ENCODE data around the gene MICU1. TPM values are rescaled to one million over a fixed set of nuclear protein-coding genes. Genes with fewer than 3 reads are reported as not detected.

Gene MICU1
- polyA plus RNA-seq, 1 donor (not counting 4 experiments of a cell fraction or from before 2014, with no cell fraction given): 19.4 TPM

DNA sequence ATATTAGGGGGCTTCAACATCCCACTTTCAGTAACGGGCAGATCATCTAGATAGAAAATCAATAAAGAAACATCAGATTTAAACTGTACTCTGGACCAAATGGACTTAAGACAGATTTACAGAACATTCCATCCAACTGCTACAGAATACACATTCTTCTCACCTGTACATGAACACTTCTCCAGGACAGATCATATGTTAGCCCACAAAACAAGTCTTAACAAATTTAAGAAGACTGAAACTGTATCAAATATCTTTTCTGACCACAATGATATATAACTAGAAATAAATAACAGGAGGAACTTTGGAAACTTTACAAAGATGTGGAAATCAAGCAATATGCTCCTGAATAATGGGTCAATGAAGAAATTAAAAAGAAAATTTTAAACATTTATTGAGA lies 86.7 kb downstream of the MICU1 start:
- Histone ChIP-seq H3K27me3 (ENCODE audit: control insufficient read depth, extremely low read depth, insufficient read depth, low read length) (no peaks in the 10 kb centered on the region), H3K9me1 (ENCODE audit: control insufficient read depth, extremely low read depth, insufficient read depth, low read length) (no peaks in the 10 kb centered on the region), H3K27ac (ENCODE audit: control insufficient read depth, insufficient read depth, low read length) (no peak overlapping the region), H4K20me1 (ENCODE audit: control insufficient read depth, extremely low read depth, insufficient read depth, low read length) (no peaks in the 10 kb centered on the region), H3K36me3 (ENCODE audit: control insufficient read depth in 2 of 2, extremely low read depth in 1 of 2, insufficient read depth in 2 of 2, low read length in 2 of 2) (peaks cover 0 to 5% of the 10 kb centered on the region in 2 experiments), H3K9me3 (ENCODE audit: control insufficient read depth, low read depth, low read length) (peaks cover 4% of the 10 kb centered on the region), H2AFZ (ENCODE audit: control insufficient read depth, low read length) (no peak overlapping the region), H3K79me2 (ENCODE audit: control insufficient read depth, insufficient read depth, low read length) (no peaks in the 10 kb centered on the region), H3K4me3 (ENCODE audit: control insufficient read depth in 2 of 3, extremely low read depth in 1 of 3, insufficient read depth in 2 of 3, low read depth in 1 of 3, low read length in 3 of 3) (no peak overlapping the region), H3K4me2 (ENCODE audit: control insufficient read depth, extremely low read depth, insufficient read depth, low read depth, low read length) (no peak overlapping the region), H3K4me1 (ENCODE audit: control insufficient read depth, extremely low read depth, insufficient read depth, low read length) (no peaks in the 10 kb centered on the region), H3K9ac (ENCODE audit: control insufficient read depth, extremely low read depth, insufficient read depth, low read length) (no peak overlapping the region)
- DNase-seq (ENCODE audit: low read depth, low spot score): peak; percentile 25
- no peak for FAIRE-seq
- TF ChIP-seq, protein P1, sequence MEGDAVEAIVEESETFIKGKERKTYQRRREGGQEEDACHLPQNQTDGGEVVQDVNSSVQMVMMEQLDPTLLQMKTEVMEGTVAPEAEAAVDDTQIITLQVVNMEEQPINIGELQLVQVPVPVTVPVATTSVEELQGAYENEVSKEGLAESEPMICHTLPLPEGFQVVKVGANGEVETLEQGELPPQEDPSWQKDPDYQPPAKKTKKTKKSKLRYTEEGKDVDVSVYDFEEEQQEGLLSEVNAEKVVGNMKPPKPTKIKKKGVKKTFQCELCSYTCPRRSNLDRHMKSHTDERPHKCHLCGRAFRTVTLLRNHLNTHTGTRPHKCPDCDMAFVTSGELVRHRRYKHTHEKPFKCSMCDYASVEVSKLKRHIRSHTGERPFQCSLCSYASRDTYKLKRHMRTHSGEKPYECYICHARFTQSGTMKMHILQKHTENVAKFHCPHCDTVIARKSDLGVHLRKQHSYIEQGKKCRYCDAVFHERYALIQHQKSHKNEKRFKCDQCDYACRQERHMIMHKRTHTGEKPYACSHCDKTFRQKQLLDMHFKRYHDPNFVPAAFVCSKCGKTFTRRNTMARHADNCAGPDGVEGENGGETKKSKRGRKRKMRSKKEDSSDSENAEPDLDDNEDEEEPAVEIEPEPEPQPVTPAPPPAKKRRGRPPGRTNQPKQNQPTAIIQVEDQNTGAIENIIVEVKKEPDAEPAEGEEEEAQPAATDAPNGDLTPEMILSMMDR (optimal IDR thresholded peaks at IDR 0.05 in 1 of 3, IDR thresholded peaks at IDR 0.05 in 1 of 3, conservative IDR thresholded peaks at IDR 0.05 in 1 of 3; ENCODE audit: extremely low read depth in 1 of 3, insufficient read depth in 2 of 3, low read length in 3 of 3): no peak
- TF ChIP-seq EZH2 (IDR thresholded peaks at IDR 0.05; ENCODE audit: low read length): no peak
- dilution Hi-C loops (cut with MboI; ENCODE audit: extremely low pct_ligation_motif_present, low sequenced_read_pairs): no loop called here

DNA sequence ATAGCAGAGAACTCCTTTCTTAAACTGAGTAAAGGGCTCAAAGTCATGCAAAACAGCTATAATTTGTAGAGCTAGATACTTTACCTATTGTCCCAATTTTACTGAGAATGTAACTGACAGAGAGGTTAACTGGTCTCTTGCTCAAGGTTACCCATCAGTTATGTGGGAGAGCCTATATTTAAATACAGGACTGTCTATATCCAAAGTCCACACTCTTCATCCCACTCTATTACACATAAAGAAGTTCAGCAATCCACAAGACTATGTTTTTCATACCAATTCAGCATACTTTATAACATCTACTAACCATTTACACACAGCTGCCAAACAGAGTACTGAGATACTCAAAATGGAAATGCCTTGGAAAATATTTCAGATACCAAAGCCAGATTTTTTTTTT lies 100.2 kb downstream of the MICU1 start:
- Histone ChIP-seq H3K4me1 (ENCODE audit: control insufficient read depth, extremely low read depth, insufficient read depth, low read length) (no peaks in the 10 kb centered on the region), H3K27me3 (ENCODE audit: control insufficient read depth, extremely low read depth, insufficient read depth, low read length) (no peaks in the 10 kb centered on the region), H3K79me2 (ENCODE audit: control insufficient read depth, insufficient read depth, low read length) (no peaks in the 10 kb centered on the region), H3K27ac (ENCODE audit: control insufficient read depth, insufficient read depth, low read length) (no peak overlapping the region), H3K9me3 (ENCODE audit: control insufficient read depth, low read depth, low read length) (no peaks in the 10 kb centered on the region), H4K20me1 (ENCODE audit: control insufficient read depth, extremely low read depth, insufficient read depth, low read length) (no peaks in the 10 kb centered on the region), H3K9me1 (ENCODE audit: control insufficient read depth, extremely low read depth, insufficient read depth, low read length) (no peaks in the 10 kb centered on the region), H3K9ac (ENCODE audit: control insufficient read depth, extremely low read depth, insufficient read depth, low read length) (no peak overlapping the region), H2AFZ (ENCODE audit: control insufficient read depth, low read length) (no peak overlapping the region), H3K4me2 (ENCODE audit: control insufficient read depth, extremely low read depth, insufficient read depth, low read depth, low read length) (no peak overlapping the region), H3K4me3 (ENCODE audit: control insufficient read depth in 2 of 3, extremely low read depth in 1 of 3, insufficient read depth in 2 of 3, low read depth in 1 of 3, low read length in 3 of 3) (no peak overlapping the region), H3K36me3 (ENCODE audit: control insufficient read depth in 2 of 2, extremely low read depth in 1 of 2, insufficient read depth in 2 of 2, low read length in 2 of 2) (no peaks in the 10 kb centered on the region)
- DNase-seq (ENCODE audit: low read depth, low spot score): no peak
- FAIRE-seq: no peak
- TF ChIP-seq, protein P1 (optimal IDR thresholded peaks at IDR 0.05 in 1 of 3, IDR thresholded peaks at IDR 0.05 in 1 of 3, conservative IDR thresholded peaks at IDR 0.05 in 1 of 3; ENCODE audit: extremely low read depth in 1 of 3, insufficient read depth in 2 of 3, low read length in 3 of 3): no peak
- no peak for TF ChIP-seq EZH2 (IDR thresholded peaks at IDR 0.05; ENCODE audit: low read length)
- dilution Hi-C loops (cut with MboI; ENCODE audit: extremely low pct_ligation_motif_present, low sequenced_read_pairs): no loop called here

Data from keratinocyte (primary cell).